GM18861 (cell line): Measurements from ENCODE around the gene DDX23.
"Not testable (repeated sequence)": the region's sequence is repeated elsewhere in the genome, so short reads cannot be mapped to it uniquely, and the experiment has no call there.

Source experiments
- ATAC-seq: cut with Tn5 transposase; IDR thresholded peaks from one replicate; pipeline ENCODE4 v1.9.1; 2021; ENCODE audit not compliant: unreplicated experiment

The DDX23 gene

GRCh38 chr12:48863291-48863690 is 11.3 kb upstream of the DDX23 start:
- ATAC-seq, result no peak

- no peak for ATAC-seq
These were observed 10.8 kb upstream of the DDX23 start for GRCh38 chr12:48862760-48863159.

- no peak for ATAC-seq
These were observed 9.1 kb upstream of the DDX23 start for GRCh38 chr12:48861111-48861510.

- ATAC-seq, result not testable (repeated sequence)
These were observed 8.3 kb upstream of the DDX23 start for GRCh38 chr12:48860236-48860635.

- ATAC-seq, result no peak
These were observed 7.6 kb upstream of the DDX23 start for GRCh38 chr12:48859607-48860006.

- ATAC-seq, result no peak
These were observed 6.1 kb upstream of the DDX23 start for GRCh38 chr12:48858043-48858442.

GRCh38 chr12:48857278-48857994 is 5.5 kb upstream of the DDX23 start:
- no peak for ATAC-seq

GRCh38 chr12:48856379-48856778 is 4.4 kb upstream of the DDX23 start:
- no peak for ATAC-seq

- not testable (repeated sequence) for ATAC-seq
These were observed 3.0 kb upstream of the DDX23 start for GRCh38 chr12:48854932-48855331.

GRCh38 chr12:48854488-48854887 is 2.5 kb upstream of the DDX23 start:
- no peak for ATAC-seq

- peak; percentile 40 for ATAC-seq
These were observed 1.0 kb upstream of the DDX23 start for GRCh38 chr12:48852734-48853688.

GRCh38 chr12:48842021-48842420 is 9.9 kb downstream of the DDX23 start:
- ATAC-seq, result not testable (repeated sequence)

GRCh38 chr12:48838048-48838447 is 13.9 kb downstream of the DDX23 start:
- no peak for ATAC-seq

GRCh38 chr12:48832321-48833060 is 19.5 kb downstream of the DDX23 start:
- no peak for ATAC-seq

GRCh38 chr12:48831257-48831656 is 20.7 kb downstream of the DDX23 start:
- ATAC-seq, result no peak

GRCh38 chr12:48828841-48829575 is 23.0 kb downstream of the DDX23 start:
- no peak for ATAC-seq

GRCh38 chr12:48828293-48828692 is 23.7 kb downstream of the DDX23 start:
- ATAC-seq, result no peak

GRCh38 chr12:48827513-48828096 is 24.4 kb downstream of the DDX23 start:
- ATAC-seq, result no peak

- ATAC-seq, result no peak
These were observed 24.9 kb downstream of the DDX23 start for GRCh38 chr12:48827026-48827425.

- no peak for ATAC-seq
These were observed 25.6 kb downstream of the DDX23 start for GRCh38 chr12:48826209-48826855.
